Measurements from ENCODE around the gene KAZN. TPM values are rescaled to one million over a fixed set of nuclear protein-coding genes. Genes with fewer than 3 reads are reported as not detected.

The KAZN gene
- total RNA-seq, 1 donor = 3.9 TPM

DNA sequence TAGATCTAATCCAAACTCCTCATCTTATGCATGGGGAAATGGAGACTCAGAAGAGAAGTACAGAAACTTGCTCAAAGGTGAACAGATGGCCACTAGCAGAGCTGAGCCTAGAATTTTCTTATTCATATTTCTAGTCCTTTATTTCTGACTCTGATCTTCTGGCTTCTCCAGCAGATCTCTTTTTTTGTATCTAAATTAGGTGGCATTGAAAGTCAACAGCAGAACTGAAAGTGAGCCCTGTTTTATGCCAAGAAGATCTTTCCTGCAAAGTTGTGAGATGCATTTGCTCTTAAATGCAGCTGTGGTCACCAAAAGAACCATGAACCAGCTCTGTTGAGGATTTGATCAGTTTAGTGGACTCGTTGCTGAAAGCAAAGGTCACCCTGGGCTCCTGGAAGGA is 75.5 kb downstream of the KAZN start:
- DNase-seq (ENCODE audit: low read depth) = no peak
- H3K4me3 ChIP-seq (ENCODE audit: low read depth, low read length) = no peak overlapping the region
- TF ChIP-seq, protein P1, sequence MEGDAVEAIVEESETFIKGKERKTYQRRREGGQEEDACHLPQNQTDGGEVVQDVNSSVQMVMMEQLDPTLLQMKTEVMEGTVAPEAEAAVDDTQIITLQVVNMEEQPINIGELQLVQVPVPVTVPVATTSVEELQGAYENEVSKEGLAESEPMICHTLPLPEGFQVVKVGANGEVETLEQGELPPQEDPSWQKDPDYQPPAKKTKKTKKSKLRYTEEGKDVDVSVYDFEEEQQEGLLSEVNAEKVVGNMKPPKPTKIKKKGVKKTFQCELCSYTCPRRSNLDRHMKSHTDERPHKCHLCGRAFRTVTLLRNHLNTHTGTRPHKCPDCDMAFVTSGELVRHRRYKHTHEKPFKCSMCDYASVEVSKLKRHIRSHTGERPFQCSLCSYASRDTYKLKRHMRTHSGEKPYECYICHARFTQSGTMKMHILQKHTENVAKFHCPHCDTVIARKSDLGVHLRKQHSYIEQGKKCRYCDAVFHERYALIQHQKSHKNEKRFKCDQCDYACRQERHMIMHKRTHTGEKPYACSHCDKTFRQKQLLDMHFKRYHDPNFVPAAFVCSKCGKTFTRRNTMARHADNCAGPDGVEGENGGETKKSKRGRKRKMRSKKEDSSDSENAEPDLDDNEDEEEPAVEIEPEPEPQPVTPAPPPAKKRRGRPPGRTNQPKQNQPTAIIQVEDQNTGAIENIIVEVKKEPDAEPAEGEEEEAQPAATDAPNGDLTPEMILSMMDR (IDR thresholded peaks at IDR 0.05; ENCODE audit: insufficient read depth, low read length) = no peak

DNA sequence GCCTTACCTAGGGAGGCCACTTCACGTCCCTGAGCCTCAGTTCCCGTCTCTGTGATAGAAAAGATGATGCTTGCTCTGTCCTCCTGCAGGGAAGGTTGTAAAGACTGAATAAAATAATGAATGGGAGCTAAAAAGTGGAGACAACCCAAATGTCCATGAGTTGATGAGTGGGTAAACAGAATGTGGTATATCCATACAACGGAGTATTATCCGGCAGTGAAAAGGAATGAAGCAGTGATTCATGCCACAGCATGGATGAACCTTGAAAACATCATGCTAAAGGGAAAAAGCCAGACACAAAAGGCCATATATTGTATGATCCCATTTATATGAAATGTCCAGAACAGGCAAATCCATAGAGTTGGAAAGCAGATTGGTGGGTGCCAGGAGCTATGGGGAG is 77.9 kb downstream of the KAZN start:
- no peak for DNase-seq (ENCODE audit: low read depth)
- no peak overlapping the region for H3K4me3 ChIP-seq (ENCODE audit: low read depth, low read length)
- TF ChIP-seq, protein P1 (IDR thresholded peaks at IDR 0.05; ENCODE audit: insufficient read depth, low read length) = no peak

DNA sequence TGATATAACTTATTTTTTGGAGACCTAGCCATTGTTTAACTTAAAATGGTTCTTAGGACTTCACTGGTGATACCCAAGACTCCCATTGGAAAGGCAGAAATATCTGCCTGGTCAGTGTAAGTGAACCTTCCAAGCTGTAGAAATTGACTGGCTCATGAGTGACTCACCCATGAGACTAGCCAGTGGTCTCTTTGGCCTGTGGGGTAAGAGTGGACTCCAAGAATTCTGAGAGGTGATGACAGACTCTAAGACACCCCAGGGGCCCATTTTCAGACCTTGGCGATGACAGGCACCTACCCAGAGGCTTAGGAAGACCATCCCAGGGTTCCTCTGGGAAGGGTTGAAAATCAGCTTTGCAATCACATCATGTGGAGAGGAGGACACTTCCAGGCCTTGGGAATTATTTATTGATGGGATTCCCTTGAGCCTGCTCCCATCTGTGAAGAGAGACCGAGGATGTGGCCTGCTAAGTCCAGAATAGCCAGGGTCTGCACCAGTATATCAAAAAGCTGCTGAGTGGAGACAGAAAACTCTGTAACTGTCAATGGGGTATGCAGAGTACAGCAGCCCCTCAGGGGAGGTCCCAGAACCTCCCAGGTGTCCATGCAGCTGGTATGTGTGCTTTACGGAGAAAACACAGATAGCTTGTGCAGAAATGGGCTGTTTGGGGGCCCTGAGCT is 78.9 kb downstream of the KAZN start:
- no peak for DNase-seq (ENCODE audit: low read depth)
- H3K4me3 ChIP-seq (ENCODE audit: low read depth, low read length) = no peak overlapping the region
- TF ChIP-seq, protein P1 (IDR thresholded peaks at IDR 0.05; ENCODE audit: insufficient read depth, low read length) = no peak

DNA sequence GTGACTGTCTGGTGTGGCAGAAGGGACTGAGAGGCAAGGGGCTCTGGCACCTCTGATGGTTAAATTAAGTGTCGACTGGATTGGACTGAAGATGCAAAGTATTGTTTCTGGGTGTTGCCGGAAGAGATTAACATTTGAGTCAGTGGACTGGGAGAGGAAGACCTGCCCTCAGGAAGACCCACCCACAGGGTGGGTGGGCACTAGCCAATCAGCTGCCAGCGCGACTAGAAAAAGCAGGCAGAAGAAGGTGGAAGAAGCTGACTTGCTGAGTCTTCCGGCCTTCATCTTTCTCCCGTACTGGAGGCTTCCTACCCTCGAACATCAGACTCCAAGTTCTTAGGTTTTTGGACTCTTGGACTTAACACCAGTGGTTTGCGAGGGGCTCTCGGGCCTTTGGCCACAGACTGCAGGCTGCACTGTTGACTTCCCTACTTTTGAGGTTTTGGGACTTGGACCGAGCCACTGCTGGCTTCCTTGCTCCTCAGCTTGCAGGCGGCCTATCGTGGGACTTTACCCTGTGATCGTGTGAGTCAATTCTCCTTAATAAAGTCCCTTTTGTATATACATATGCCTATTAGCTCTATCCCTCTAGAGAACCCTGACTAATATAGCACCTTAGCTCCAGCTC is 79.6 kb downstream of the KAZN start:
- no peak for DNase-seq (ENCODE audit: low read depth)
- no peak overlapping the region for H3K4me3 ChIP-seq (ENCODE audit: low read depth, low read length)
- TF ChIP-seq, protein P1 (IDR thresholded peaks at IDR 0.05; ENCODE audit: insufficient read depth, low read length) = no peak

DNA sequence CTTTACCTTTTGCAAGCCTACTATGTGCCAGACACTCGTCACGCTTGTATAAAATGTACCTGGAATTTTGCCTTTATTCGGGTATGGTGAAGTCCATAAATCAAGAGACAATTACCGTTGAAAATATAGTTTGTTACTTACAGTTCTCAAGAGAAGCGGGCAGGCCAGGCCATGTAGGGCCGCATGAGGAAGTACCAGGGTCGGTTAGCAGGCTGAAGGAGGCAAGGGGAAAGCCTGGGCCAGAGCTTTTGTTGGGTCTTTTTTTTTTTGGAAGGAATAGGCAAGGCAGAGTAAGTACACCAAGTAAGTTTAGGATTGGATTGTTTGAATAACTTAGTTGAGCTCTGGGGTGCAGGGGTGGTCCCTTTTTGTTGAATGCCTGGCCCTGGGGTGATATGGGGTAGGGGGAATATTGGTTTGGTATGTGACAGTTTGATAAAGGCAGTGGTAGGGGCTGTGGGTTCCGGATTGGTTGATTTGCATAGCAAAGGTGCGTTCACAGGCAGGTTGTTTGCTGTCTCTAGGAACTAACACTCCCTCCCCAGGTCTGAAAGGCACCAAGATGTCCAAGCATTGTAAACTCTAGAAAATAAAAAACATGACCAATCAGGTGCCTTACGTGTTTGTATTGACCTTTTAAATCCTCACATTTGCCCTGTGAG is 80.7 kb downstream of the KAZN start:
- TF ChIP-seq, protein P1 (IDR thresholded peaks at IDR 0.05; ENCODE audit: insufficient read depth, low read length) = no peak
- no peak for DNase-seq (ENCODE audit: low read depth)
- H3K4me3 ChIP-seq (ENCODE audit: low read depth, low read length) = no peak overlapping the region

DNA sequence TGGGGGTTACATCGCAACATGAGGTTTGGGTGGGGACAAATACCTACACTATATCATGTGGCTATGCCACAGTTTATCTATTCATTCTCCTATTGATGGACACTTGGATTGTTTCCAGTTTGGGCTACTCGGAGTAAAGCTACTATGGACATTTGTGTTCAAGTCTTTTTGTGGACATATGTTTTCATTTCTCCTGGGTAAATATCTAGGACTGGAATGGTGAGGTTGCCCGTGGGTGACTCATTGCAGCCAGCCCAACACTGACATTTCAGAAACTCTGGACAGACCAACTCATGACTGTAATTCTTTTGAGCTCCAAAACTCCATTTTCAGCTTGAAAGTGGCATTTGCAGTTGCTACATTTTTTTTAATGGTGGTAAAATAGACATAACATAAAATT is 82.7 kb downstream of the KAZN start:
- TF ChIP-seq, protein P1 (IDR thresholded peaks at IDR 0.05; ENCODE audit: insufficient read depth, low read length) = no peak
- peak; percentile 4 for DNase-seq (ENCODE audit: low read depth)
- no peak overlapping the region for H3K4me3 ChIP-seq (ENCODE audit: low read depth, low read length)

Data from fibroblast of the aortic adventitia (primary cell).